ENCODE data around the gene DHDDS. TPM values are rescaled to one million over a fixed set of nuclear protein-coding genes. Genes with fewer than 3 reads are reported as not detected.

DHDDS gene
- total RNA-seq, 4 donors from 2014 or later: 7.1 to 42.6 (median 26.6) TPM

GRCh38 chr1:26475989-26476388, 43.9 kb downstream of the DHDDS start:
- Histone ChIP-seq H3K4me1 (peaks cover 3 to 10% of the 10 kb centered on the region in 2 donors), H3K4me3 (no peak overlapping the region), H3K27ac (no peak overlapping the region), H3K27me3 (no peaks in the 10 kb centered on the region), H3K36me3 (no peaks in the 10 kb centered on the region), H3K9me3 (no peaks in the 10 kb centered on the region)
- DNase-seq: no peak
- TF ChIP-seq CTCF (IDR thresholded peaks at IDR 0.05): no peak
- TF ChIP-seq POLR2A (IDR thresholded peaks at IDR 0.05): no peak
- intact Hi-C loops (cut with DNase I; ENCODE audit: low total_unique reads): no loop called here

GRCh38 chr1:26476958-26477357, 44.8 kb downstream of the DHDDS start:
- TF ChIP-seq CTCF (IDR thresholded peaks at IDR 0.05) (no peak), POLR2A (IDR thresholded peaks at IDR 0.05) (no peak)
- H3K9me3 ChIP-seq: no peaks in the 10 kb centered on the region
- intact Hi-C loops (cut with DNase I; ENCODE audit: low total_unique reads): no loop called here
- H3K4me1 ChIP-seq: peaks cover 3 to 10% of the 10 kb centered on the region in 2 donors
- H3K4me3 ChIP-seq: no peak overlapping the region
- no peak for DNase-seq
- no peak overlapping the region for H3K27ac ChIP-seq
- no peaks in the 10 kb centered on the region for H3K27me3 ChIP-seq
- no peaks in the 10 kb centered on the region for H3K36me3 ChIP-seq

- H3K36me3 ChIP-seq: no peaks in the 10 kb centered on the region
- intact Hi-C loops (cut with DNase I; ENCODE audit: low total_unique reads): no loop called here
- H3K4me1 ChIP-seq: peaks cover 3 to 10% of the 10 kb centered on the region in 2 donors
- H3K27me3 ChIP-seq: no peaks in the 10 kb centered on the region
- no peak for TF ChIP-seq POLR2A (IDR thresholded peaks at IDR 0.05)
- H3K27ac ChIP-seq: no peak overlapping the region
- no peak overlapping the region for H3K4me3 ChIP-seq
- H3K9me3 ChIP-seq: no peaks in the 10 kb centered on the region
- no peak for DNase-seq
These were observed 45.5 kb downstream of the DHDDS start for GRCh38 chr1:26477446-26478152.

GRCh38 chr1:26478159-26478558, 46.0 kb downstream of the DHDDS start:
- H3K27ac ChIP-seq: no peak overlapping the region
- DNase-seq: no peak
- no peak overlapping the region for H3K4me3 ChIP-seq
- H3K4me1 ChIP-seq: peaks cover 3 to 10% of the 10 kb centered on the region in 2 donors
- no peak for TF ChIP-seq CTCF (IDR thresholded peaks at IDR 0.05)
- no peak for TF ChIP-seq POLR2A (IDR thresholded peaks at IDR 0.05)
- no peaks in the 10 kb centered on the region for H3K36me3 ChIP-seq
- intact Hi-C loops (cut with DNase I; ENCODE audit: low total_unique reads): no loop called here
- no peaks in the 10 kb centered on the region for H3K27me3 ChIP-seq
- no peaks in the 10 kb centered on the region for H3K9me3 ChIP-seq

GRCh38 chr1:26478988-26479387, 46.9 kb downstream of the DHDDS start:
- no peak for DNase-seq
- H3K36me3 ChIP-seq: no peaks in the 10 kb centered on the region
- H3K9me3 ChIP-seq: no peaks in the 10 kb centered on the region
- H3K27me3 ChIP-seq: no peaks in the 10 kb centered on the region
- intact Hi-C loops (cut with DNase I; ENCODE audit: low total_unique reads): no loop called here
- H3K4me3 ChIP-seq: no peak overlapping the region
- TF ChIP-seq CTCF (IDR thresholded peaks at IDR 0.05): no peak
- no peak for TF ChIP-seq POLR2A (IDR thresholded peaks at IDR 0.05)
- no peak overlapping the region for H3K27ac ChIP-seq
- peaks cover under 1 to 8% of the 10 kb centered on the region in 2 donors for H3K4me1 ChIP-seq

Measured in uterus (tissue), 4 donors.